Measurements from ENCODE around the gene FAM25C.
"Not testable (repeated sequence)": the region's sequence is repeated elsewhere in the genome, so short reads cannot be mapped to it uniquely, and the experiment has no call there.

Gene FAM25C

GRCh38 chr10:47959677-47960076, 39.9 kb downstream of the FAM25C start:
- DNase-seq, result not testable (repeated sequence)

DNA sequence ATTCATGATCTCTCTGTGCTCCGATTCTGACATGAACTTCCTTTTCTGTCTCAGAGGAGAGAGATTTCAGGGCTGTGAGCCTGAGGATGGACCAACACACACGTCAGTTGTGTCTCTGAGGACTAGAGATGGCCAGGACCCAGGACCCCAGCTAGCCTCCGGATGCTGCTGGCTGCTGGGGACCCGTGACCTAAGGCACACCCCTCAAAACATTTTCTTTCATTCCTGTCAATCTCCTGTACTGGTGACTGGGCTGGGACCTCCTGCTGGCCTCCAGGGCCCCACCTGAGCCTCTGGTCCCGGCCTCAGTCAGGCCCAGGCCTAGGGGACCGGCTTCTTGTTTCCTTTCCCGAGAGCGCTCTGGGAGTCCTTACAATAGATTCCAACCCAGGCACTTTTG, 42.4 kb downstream of the FAM25C start:
- not testable (repeated sequence) for DNase-seq

GRCh38 chr10:47947424-47947823, 52.2 kb downstream of the FAM25C start:
- DNase-seq, result not testable (repeated sequence)
